ENCODE measurements around the gene KLHDC8A.
A peak's percentile ranks its signal among the peaks of the same experiment; 100 is the strongest.
"Not testable (repeated sequence)": the region's sequence is repeated elsewhere in the genome, so short reads cannot be mapped to it uniquely, and the experiment has no call there.

KLHDC8A gene

DNA sequence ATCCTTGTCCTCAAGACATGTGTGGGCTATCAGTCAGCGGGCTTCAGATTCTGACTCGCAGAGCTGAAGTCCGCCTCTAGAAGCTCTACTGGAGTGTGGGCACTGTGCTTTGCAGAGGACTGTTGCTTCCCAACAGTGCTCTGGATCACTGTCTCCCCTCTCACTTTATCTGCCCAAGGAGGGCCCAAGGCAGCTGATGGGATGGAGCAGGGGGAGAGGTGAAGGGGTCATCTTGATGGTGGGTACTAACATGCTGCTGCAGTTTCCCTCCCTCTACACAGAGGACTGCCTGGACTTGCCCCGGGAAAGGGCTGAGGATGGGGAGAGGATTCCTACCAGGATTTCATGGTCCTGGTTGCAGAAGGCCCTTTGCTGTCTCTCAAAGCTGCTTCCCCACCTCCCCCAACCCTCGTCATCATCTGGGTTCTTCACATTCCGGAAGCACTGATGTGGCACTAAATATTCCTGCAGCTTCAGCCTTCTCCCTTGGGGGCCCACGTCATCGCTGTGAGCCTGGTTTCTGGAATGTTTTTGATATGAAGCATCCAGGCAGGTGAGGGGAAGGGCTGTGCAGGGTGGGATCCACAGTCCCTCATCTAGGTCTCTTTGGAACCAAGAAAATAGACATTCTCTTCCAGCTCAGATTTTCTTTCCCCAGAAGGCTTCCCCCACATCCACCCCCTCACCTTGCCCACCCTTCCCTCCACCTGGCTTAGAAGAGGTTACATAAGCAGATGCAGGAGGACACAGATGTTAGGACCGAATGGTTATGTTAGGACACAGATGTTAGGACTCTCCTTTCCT lies 58.3 kb downstream of the KLHDC8A start (continued):
- TF ChIP-seq, protein P1, sequence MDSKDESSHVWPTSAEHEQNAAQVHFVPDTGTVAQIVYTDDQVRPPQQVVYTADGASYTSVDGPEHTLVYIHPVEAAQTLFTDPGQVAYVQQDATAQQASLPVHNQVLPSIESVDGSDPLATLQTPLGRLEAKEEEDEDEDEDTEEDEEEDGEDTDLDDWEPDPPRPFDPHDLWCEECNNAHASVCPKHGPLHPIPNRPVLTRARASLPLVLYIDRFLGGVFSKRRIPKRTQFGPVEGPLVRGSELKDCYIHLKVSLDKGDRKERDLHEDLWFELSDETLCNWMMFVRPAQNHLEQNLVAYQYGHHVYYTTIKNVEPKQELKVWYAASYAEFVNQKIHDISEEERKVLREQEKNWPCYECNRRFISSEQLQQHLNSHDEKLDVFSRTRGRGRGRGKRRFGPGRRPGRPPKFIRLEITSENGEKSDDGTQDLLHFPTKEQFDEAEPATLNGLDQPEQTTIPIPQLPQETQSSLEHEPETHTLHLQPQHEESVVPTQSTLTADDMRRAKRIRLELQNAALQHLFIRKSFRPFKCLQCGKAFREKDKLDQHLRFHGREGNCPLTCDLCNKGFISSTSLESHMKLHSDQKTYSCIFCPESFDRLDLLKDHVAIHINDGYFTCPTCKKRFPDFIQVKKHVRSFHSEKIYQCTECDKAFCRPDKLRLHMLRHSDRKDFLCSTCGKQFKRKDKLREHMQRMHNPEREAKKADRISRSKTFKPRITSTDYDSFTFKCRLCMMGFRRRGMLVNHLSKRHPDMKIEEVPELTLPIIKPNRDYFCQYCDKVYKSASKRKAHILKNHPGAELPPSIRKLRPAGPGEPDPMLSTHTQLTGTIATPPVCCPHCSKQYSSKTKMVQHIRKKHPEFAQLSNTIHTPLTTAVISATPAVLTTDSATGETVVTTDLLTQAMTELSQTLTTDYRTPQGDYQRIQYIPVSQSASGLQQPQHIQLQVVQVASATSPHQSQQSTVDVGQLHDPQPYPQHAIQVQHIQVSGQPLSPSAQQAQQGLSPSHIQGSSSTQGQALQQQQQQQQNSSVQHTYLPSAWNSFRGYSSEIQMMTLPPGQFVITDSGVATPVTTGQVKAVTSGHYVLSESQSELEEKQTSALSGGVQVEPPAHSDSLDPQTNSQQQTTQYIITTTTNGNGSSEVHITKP (tag by site-specific recombination; IDR thresholded peaks at IDR 0.05): peak; percentile 60
- TF ChIP-seq ZNF785 (tag by site-specific recombination; IDR thresholded peaks at IDR 0.05) (no peak), EGR2 (tag by site-specific recombination; IDR thresholded peaks at IDR 0.05; ENCODE audit: low read depth) (peak; percentile 16; the same call in 1 of the 2 replicates), ZNF394 (tag by site-specific recombination; IDR thresholded peaks at IDR 0.05; ENCODE audit: borderline replicate concordance) (0 out of 2 replicates have a peak, but pooled peaks have one; percentile 19), ZNF629 (tag by site-specific recombination; IDR thresholded peaks at IDR 0.05) (peak; percentile 95)
- TF ChIP-seq, protein P2, sequence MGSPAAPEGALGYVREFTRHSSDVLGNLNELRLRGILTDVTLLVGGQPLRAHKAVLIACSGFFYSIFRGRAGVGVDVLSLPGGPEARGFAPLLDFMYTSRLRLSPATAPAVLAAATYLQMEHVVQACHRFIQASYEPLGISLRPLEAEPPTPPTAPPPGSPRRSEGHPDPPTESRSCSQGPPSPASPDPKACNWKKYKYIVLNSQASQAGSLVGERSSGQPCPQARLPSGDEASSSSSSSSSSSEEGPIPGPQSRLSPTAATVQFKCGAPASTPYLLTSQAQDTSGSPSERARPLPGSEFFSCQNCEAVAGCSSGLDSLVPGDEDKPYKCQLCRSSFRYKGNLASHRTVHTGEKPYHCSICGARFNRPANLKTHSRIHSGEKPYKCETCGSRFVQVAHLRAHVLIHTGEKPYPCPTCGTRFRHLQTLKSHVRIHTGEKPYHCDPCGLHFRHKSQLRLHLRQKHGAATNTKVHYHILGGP (tag by site-specific recombination; IDR thresholded peaks at IDR 0.05): no peak
- TF ChIP-seq, protein P3, sequence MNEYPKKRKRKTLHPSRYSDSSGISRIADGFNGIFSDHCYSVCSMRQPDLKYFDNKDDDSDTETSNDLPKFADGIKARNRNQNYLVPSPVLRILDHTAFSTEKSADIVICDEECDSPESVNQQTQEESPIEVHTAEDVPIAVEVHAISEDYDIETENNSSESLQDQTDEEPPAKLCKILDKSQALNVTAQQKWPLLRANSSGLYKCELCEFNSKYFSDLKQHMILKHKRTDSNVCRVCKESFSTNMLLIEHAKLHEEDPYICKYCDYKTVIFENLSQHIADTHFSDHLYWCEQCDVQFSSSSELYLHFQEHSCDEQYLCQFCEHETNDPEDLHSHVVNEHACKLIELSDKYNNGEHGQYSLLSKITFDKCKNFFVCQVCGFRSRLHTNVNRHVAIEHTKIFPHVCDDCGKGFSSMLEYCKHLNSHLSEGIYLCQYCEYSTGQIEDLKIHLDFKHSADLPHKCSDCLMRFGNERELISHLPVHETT (tag by site-specific recombination; IDR thresholded peaks at IDR 0.05): peak; percentile 59; the same call in 1 of the 2 replicates
- TF ChIP-seq, protein P4, sequence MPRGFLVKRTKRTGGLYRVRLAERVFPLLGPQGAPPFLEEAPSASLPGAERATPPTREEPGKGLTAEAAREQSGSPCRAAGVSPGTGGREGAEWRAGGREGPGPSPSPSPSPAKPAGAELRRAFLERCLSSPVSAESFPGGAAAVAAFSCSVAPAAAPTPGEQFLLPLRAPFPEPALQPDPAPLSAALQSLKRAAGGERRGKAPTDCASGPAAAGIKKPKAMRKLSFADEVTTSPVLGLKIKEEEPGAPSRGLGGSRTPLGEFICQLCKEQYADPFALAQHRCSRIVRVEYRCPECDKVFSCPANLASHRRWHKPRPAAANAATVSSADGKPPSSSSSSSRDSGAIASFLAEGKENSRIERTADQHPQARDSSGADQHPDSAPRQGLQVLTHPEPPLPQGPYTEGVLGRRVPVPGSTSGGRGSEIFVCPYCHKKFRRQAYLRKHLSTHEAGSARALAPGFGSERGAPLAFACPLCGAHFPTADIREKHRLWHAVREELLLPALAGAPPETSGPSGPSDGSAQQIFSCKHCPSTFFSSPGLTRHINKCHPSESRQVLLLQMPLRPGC (tag by site-specific recombination; IDR thresholded peaks at IDR 0.05): peak; percentile 90

DNA sequence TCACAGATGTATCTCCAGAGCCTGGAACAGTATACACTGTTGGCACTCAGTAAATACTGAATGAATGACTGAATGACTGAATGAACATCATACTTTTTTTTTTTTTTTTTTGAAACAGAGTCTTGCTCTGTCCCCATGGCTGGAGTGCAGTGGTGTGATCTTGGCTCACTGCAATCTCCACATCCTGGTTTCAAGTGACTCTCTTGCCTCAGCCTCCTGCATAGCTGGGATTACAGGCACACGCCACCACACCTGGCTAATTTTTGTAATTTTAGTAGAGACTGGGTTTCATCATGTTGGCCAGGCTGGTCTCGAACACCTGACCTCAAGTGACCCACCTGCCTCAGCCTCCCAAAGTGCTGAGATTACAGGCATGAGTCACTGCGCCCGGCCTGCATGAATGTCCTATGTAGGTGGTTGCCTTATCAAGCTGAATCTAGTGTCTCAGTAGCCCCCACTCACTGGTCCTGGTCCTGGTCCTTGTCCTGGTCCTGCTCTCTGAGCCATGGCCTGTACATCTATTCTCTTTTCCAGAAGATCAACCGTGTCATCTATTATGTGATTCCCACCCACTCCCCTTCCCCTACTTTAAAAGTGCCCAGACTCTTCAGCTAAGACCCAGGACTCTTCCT lies 59.1 kb downstream of the KLHDC8A start:
- TF ChIP-seq GLIS1 (tag by site-specific recombination; IDR thresholded peaks at IDR 0.05) (peak; percentile 17; the same call in 1 of the 2 replicates), EGR2 (tag by site-specific recombination; IDR thresholded peaks at IDR 0.05; ENCODE audit: low read depth) (peak; percentile 47; the same call in 1 of the 2 replicates), ZFHX2 (tag by site-specific recombination; conservative IDR thresholded peaks at IDR 0.05) (peak; percentile 40; the same call in 1 of the 2 replicates)
- H3K4me3 ChIP-seq (ENCODE audit: low read depth, low read length); H3K27ac ChIP-seq (ENCODE audit: extremely low read depth, low read depth, low read length); H3K9me3 ChIP-seq (ENCODE audit: control insufficient read depth, insufficient read depth, low read depth, low read length); H3K36me3 ChIP-seq (ENCODE audit: control insufficient read depth in 2 of 2, insufficient read depth in 1 of 2, low read length in 2 of 2): not testable (repeated sequence)
- H3K4me1 ChIP-seq (ENCODE audit: control insufficient read depth, insufficient read depth, low read length): peaks cover 12% of the 10 kb centered on the region
- ChIA-PET CTCF (interaction anchor here (0.6 to 2.6 kb wide), 6 partner anchors 13 to 258 kb away, joined by 3 to 18 read pairs (median 4); no protein-coding TSS in a partner anchor), POLR2A (interaction anchor here (0.6 to 4.2 kb wide), 7 partner anchors 10 to 882 kb away, joined by 3 to 23 read pairs (median 9); partner anchors contain the start of gene NUAK2)

DNA sequence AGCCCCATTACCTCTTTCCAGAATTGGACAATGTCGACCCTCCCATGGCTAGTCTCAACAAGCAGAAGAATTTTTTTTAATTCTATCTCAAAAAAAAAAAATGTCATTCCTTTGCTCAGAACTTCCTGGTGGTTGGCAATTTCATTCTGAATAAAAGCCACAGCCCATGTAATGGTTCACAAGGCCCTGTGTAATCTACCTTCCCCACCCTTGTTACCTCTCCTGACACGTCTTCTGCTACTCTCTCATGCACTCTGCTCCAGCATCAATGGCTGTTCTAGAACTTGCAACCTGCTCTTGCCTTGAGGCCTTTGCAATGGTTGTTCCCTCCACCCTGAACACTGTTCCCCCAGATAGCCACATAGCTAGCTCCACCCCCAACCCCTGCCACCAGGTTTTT lies 60.6 kb downstream of the KLHDC8A start:
- Histone ChIP-seq H3K9me3 (ENCODE audit: control insufficient read depth, insufficient read depth, low read depth, low read length) (no peaks in the 10 kb centered on the region), H3K4me3 (ENCODE audit: low read depth, low read length) (no peak overlapping the region), H3K4me1 (ENCODE audit: control insufficient read depth, insufficient read depth, low read length) (peaks cover 8% of the 10 kb centered on the region), H3K27ac (ENCODE audit: extremely low read depth, low read depth, low read length) (no peak overlapping the region), H3K36me3 (ENCODE audit: control insufficient read depth in 2 of 2, insufficient read depth in 1 of 2, low read length in 2 of 2) (no peaks in the 10 kb centered on the region)
- ChIA-PET POLR2A (interaction anchor here (0.7 to 4.2 kb wide), 2 partner anchors 11 to 29 kb away, joined by 3 to 23 read pairs; no protein-coding TSS in a partner anchor), CTCF (interaction anchor here (0.6 to 1.1 kb wide), 3 partner anchors 23 to 88 kb away, joined by 3 to 5 read pairs (median 3); no protein-coding TSS in a partner anchor)
- TF ChIP-seq ZEB2 (tag by site-specific recombination; IDR thresholded peaks at IDR 0.05): no peak
- TF ChIP-seq HOXC10 (CRISPR knock-in tag; IDR thresholded peaks at IDR 0.05): no peak
- TF ChIP-seq, protein P5, sequence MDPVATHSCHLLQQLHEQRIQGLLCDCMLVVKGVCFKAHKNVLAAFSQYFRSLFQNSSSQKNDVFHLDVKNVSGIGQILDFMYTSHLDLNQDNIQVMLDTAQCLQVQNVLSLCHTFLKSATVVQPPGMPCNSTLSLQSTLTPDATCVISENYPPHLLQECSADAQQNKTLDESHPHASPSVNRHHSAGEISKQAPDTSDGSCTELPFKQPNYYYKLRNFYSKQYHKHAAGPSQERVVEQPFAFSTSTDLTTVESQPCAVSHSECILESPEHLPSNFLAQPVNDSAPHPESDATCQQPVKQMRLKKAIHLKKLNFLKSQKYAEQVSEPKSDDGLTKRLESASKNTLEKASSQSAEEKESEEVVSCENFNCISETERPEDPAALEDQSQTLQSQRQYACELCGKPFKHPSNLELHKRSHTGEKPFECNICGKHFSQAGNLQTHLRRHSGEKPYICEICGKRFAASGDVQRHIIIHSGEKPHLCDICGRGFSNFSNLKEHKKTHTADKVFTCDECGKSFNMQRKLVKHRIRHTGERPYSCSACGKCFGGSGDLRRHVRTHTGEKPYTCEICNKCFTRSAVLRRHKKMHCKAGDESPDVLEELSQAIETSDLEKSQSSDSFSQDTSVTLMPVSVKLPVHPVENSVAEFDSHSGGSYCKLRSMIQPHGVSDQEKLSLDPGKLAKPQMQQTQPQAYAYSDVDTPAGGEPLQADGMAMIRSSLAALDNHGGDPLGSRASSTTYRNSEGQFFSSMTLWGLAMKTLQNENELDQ (tag by site-specific recombination; IDR thresholded peaks at IDR 0.05; ENCODE audit: low read depth): no peak
- TF ChIP-seq ZNF747 (tag by site-specific recombination; IDR thresholded peaks at IDR 0.05): no peak
- no peak for TF ChIP-seq ZNF529 (tag by site-specific recombination; IDR thresholded peaks at IDR 0.05; ENCODE audit: insufficient replicate concordance)
- TF ChIP-seq, protein P6, sequence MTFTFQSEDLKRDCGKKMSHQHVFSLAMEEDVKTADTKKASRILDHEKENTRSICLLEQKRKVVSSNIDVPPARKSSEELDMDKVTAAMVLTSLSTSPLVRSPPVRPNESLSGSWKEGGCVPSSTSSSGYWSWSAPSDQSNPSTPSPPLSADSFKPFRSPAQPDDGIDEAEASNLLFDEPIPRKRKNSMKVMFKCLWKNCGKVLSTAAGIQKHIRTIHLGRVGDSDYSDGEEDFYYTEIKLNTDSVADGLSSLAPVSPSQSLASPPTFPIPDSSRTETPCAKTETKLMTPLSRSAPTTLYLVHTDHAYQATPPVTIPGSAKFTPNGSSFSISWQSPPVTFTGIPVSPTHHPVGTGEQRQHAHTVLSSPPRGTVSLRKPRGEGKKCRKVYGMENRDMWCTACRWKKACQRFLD (tag by site-specific recombination; IDR thresholded peaks at IDR 0.05): no peak
- no peak for TF ChIP-seq ZNF248 (tag by site-specific recombination; IDR thresholded peaks at IDR 0.05)

Data from HEK293 (cell line).